GM10248 (cell line): Measurements from ENCODE around the gene HAUS3.

Experiments used
- CTCF ChIA-PET: fragments of 300-600 bp; sonication (Branson Sonifier 250); formaldehyde crosslinking; extraction: SDS; loops from one replicate; lab custom pipeline; 2021; ENCODE audit warnings: antibody characterized with exemption; lab: Yijun Ruan, JAX
- POLR2A ChIA-PET: fragments of 350-650 bp; sonication (Branson Sonifier 250); formaldehyde crosslinking; extraction: SDS; loops from one replicate; lab custom pipeline; 2020; ENCODE audit warnings: antibody characterized with exemption; lab: Yijun Ruan, JAX
- DNase-seq: peaks from one replicate; pipeline ENCODE4 v3.0.0; 2012; ENCODE audit errors: extremely low spot score
- CTCF ChIP-seq: IDR thresholded peaks from 2 replicates; pipeline ENCODE4 v1.5.1; 2012; ENCODE audit warnings: mild to moderate bottlenecking, low read depth; ENCODE audit errors: extremely low read depth, missing control alignments, control extremely low read depth

HAUS3 gene

GRCh38 chr4:2193326-2193725, 48.6 kb downstream of the HAUS3 start:
- no peak for TF ChIP-seq CTCF
- ChIA-PET POLR2A (no interaction called here), CTCF (no interaction called here)
- DNase-seq = no peak

- DNase-seq = no peak
- TF ChIP-seq CTCF = no peak
- CTCF ChIA-PET = no interaction called here
- POLR2A ChIA-PET = no interaction called here
These were observed 55.1 kb downstream of the HAUS3 start for GRCh38 chr4:2186865-2187172.

GRCh38 chr4:2186133-2186864, 55.6 kb downstream of the HAUS3 start:
- no peak for TF ChIP-seq CTCF
- no peak for DNase-seq
- POLR2A ChIA-PET = no interaction called here
- CTCF ChIA-PET = no interaction called here

GRCh38 chr4:2183394-2183793, 58.5 kb downstream of the HAUS3 start:
- DNase-seq = no peak
- ChIA-PET CTCF (interaction anchor here (1.0 kb wide), 1 partner anchor 18 kb away, joined by 4 read pairs; no protein-coding TSS in a partner anchor), POLR2A (no interaction called here)
- TF ChIP-seq CTCF = no peak

- POLR2A ChIA-PET = no interaction called here
- CTCF ChIA-PET = interaction anchor here (1.0 kb wide), 1 partner anchor 19 kb away, joined by 4 read pairs; no protein-coding TSS in a partner anchor
- DNase-seq = no peak
- TF ChIP-seq CTCF = no peak
These were observed 58.9 kb downstream of the HAUS3 start for GRCh38 chr4:2182994-2183393.

GRCh38 chr4:2180410-2180809, 61.5 kb downstream of the HAUS3 start:
- POLR2A ChIA-PET = no interaction called here
- CTCF ChIA-PET = no interaction called here
- DNase-seq = no peak
- TF ChIP-seq CTCF = no peak
